NCI-H1694 (cell line): ENCODE results near the gene SMIM35.

Source experiments
- DNase-seq: peaks from one replicate; lab custom pipeline; 2025; lab: John Stamatoyannopoulos, UW

Gene SMIM35

DNA sequence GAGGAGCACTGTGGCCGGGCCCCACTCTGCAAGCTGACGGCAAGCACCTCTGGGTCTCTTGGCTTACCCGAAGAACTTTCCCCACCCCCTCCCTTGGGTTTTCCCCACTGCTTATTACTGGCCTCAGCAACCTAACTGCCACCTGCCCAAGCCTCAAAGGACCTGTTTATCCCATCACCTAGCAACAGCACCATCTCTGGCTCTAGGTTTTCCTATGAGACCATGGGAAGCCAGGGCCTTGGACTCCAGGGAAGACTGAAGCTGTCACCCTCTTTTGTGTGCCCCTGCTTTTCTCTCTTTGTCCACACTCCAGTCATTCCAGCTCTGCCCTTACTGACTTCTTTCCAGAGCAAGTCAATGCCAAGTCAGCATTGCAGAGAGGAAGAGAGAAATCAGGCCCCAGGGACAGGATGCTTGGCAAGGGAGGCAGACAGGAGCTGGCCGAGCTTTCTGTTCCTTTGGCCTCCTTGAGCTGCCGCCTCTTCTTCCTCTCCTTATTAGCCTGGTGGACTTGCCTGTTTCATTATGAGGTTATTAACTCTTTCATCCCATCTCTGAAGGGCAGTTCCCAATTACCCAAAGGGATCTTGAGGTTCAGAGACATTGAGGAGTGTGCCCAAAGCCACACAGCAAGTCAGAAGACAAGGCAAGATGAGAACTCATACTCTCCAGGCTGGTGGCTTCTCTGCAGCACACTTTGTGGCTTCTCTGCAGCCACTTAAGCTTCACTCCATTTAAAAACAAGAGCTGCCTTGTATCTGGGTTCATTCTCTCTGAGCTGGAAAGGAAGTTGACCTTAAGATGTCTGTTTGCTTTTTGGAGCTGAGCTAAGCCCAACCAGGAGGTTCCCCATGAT, at the start of gene SMIM35:
SMIM35 (minus strand) TSS at position 51 of the 856 bp plus-strand sequence. CDS start 206 bp downstream, outside the sequence.
- no peak for DNase-seq

GRCh38 chr11:118136341-118136740, 49.6 kb upstream of the SMIM35 start:
- DNase-seq: no peak

- no peak for DNase-seq
Measured at GRCh38 chr11:118135796-118136165, 49.0 kb upstream of the SMIM35 start.

GRCh38 chr11:118135051-118135795, 48.5 kb upstream of the SMIM35 start:
- DNase-seq: no peak

GRCh38 chr11:118133816-118134215, 47.1 kb upstream of the SMIM35 start:
- no peak for DNase-seq

DNA sequence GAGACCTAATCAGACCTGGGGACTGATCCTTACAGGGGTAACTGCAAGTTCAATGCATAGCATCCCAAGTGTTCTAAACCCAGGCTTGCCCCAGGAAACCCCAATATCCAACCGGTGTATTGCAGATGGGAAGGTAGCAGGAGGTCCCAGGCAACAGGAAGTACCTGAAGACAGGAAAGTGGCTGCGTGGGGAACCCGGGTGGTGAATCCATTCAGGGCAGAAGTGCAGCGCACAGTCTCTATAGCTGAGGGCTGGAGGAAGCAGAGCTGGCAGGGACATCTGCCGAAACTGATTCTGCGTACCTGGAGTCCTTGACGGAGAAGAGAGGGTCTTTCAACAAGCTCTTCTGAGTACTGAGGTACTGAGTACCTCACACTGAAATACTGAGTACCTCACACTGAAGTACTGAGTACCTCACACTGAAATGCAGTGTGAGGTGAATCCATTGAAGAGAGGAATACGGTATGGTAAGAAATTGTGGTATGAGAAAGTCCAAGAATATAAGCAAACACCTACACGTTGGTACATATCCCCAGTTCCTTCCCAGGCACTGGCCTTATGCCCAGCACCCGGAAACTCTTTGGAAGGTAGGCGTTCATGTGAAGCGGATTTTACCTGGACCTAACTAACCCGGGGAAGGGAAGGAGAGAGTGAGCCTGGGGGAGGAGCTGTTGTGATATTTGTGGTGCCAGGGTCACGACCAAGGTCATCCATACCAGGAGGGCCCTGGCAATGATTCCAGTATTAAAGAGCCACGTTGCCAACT, 45.8 kb upstream of the SMIM35 start:
- DNase-seq: no peak

DNA sequence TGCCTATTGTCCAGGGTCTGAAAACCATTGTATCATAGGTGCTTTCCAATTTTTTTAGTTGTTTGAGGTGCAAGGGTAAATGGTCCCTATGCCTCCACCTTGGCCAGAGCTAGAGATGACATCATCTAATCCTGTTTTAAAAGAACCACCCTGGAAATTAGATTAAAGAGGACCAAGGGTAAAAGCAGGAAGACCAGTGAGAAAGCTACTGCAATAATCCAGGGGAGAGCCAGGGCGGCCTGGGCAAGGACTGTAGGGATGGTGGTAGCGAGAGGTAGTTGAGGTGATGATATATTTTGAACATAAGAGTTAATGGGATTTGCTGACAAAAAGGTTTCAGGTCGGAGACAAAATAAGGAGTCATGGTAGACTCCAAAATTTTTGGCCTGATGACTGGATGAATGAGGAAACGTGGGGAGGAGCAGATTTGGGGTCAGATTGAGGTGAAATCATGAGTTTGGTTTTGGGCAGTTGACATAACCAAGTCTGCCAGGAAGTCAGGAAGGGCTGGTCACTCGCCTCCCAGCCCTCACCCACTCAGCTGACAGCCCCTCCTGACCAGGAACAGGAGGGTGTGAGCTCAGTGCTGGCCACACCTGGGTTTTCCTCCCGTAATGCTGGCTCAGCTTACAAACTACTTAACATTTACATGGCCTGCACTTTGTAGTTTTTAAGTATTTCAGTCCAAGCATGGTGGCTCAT, 42.9 kb upstream of the SMIM35 start:
- no peak for DNase-seq

GRCh38 chr11:118128721-118129470, 42.1 kb upstream of the SMIM35 start:
- no peak for DNase-seq

DNA sequence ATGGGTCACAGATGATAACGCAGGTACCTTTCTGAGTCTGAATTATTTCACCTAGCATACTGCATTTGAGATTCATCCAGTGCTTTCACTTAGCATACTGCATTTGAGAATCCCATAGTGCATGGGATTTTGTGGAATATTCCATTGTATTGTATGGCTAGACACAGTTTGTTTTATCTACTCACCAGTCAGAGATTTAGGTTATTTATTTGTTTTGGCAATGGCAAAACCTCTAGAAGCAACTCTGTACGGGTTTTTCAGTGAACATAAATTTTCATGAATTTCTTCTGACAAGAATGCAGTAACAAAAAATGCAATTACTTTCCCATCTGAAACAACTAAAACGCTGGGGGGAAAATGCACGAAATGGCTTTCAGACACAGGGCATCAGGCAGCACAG, 41.5 kb upstream of the SMIM35 start:
- DNase-seq: no peak

- no peak for DNase-seq
Measured at GRCh38 chr11:118126082-118126838, 39.5 kb upstream of the SMIM35 start.

GRCh38 chr11:118124929-118125535, 38.3 kb upstream of the SMIM35 start:
- DNase-seq: no peak

GRCh38 chr11:118120793-118121192, 34.0 kb upstream of the SMIM35 start:
- DNase-seq: no peak

DNA sequence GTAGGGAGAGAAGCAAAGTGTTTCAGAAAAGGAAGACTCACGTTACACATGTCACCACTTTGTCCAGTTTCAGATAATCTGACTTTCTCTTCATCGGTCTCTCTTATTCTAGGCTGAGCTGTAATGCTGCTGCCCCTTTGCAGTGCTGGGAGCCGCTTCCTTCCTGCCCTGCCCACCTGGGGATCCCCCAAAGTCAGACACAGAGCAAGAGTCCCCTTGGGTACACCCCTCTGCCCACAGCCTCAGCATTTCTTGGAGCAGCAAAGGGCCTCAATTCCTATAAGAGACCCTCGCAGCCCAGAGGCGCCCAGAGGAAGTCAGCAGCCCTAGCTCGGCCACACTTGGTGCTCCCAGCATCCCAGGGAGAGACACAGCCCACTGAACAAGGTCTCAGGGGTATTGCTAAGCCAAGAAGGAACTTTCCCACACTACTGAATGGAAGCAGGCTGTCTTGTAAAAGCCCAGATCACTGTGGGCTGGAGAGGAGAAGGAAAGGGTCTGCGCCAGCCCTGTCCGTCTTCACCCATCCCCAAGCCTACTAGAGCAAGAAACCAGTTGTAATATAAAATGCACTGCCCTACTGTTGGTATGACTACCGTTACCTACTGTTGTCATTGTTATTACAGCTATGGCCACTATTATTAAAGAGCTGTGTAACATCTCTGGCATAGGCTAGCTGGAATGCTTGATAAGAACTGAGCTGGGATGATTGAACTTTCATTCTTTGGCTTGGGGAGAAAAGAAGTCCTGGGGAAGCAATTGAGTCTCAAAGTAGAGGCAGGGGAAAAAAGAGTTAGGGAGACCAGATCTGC, 31.2 kb upstream of the SMIM35 start:
- no peak for DNase-seq

DNA sequence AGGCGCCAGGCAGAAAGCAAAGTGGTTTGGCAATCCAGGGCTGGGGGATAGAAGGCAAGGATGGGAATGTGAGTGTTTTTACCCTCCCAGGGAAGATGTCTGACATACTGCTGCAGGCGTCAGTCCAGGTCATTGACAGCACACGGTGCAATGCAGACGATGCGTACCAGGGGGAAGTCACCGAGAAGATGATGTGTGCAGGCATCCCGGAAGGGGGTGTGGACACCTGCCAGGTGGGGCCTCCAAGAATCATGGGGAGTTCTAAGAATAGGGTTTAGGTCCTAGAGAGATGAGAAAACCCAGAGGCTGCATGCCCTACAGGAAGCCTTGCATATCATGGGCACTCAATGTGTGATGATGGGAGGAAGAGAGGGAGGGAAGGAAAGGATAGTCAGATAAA, 28.3 kb upstream of the SMIM35 start:
- no peak for DNase-seq

DNA sequence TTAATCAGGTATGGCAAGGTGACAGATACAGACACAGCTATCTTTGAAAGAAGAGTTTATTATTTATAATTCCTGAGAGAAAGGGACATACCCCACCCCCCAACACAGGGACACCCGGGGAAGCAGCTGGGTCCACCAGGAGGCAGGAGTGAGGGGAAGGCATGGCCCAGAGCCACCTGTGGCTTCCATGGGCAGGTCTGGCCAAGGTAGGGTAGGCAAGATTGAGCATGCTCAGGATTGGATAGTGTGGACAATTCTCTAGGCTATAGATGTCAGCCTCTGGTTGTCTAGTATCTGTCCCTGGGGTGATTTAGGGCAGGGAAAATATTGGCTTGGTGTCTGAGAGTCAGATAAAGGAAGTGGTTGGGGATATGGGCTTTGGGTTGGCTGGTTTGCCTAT, 27.5 kb upstream of the SMIM35 start:
- DNase-seq: no peak

DNA sequence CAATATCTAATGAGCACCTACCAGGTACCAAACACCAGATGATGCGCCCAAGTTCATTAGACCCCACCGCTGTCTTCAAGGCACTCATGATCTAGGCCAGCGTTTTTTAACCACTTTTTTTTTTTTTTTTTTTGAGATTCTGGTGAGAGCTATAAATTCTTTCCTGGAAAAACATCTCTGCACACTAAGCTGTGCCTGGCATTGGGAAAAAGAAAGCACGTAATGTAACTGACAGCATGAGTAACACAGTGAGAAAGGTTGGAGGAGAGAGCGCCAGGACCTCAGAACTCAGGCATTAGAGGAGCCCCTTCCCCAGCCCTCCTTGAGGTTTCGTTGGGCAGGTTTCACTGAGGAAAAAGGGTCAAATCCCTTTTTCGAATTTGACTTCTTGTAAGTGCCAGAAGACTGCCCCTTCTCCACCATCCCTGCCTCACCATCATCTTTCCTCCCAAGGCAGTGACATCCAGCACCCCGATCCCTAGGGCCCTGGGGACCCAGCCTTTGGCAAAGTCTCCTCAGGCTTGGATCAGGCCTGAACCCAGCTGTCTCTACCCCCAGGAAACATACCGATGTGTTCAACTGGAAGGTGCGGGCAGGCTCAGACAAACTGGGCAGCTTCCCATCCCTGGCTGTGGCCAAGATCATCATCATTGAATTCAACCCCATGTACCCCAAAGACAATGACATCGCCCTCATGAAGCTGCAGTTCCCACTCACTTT, 26.1 kb upstream of the SMIM35 start:
- no peak for DNase-seq

- no peak for DNase-seq
Measured at GRCh38 chr11:118111744-118112035, 24.9 kb upstream of the SMIM35 start.

DNA sequence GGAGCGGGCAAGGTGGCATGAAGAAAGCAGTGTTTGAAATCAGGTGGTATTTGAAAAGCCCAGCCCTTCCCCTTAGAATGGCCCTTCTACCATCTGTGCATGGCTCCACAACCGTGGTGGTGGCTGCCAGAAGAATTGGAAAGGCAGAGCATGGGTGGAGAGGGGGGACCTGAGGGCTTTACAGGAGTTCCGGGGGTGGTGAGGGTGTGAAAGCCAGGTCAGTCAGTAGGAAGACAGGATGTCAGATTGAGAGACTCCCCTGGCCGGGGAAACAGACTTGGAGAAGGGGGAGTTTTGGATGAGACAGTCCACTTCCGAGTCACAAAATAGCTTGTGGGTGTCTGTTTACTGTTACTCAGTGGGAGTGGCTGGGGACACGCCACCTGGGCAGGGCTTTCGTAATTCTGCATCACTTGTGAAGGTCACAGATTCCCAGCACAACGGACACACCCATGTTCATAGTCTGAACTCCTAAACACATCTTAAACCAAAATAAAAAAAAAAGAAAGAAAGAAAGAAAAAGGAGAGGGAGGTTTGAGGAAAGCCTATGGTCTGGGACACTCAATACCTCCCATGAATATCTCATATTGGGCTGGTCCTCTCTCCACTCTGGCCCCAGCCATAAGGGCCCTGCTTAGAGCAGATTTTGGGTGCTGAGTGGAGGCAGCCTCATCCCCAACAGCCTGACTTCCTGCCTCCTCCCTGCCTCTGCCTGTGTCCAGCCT, 24.4 kb upstream of the SMIM35 start:
- DNase-seq: no peak
